H7 (cell line): ENCODE measurements around the gene APAF1. TPM values are rescaled to one million over a fixed set of nuclear protein-coding genes. Genes with fewer than 3 reads are reported as not detected.
"Not testable (repeated sequence)": the region's sequence is repeated elsewhere in the genome, so short reads cannot be mapped to it uniquely, and the experiment has no call there.

Experiments used
- DNase-seq: peaks from one replicate; pipeline ENCODE4 v3.0.0; 2012
- H3K27me3 ChIP-seq: 2 replicates; pipeline ENCODE4 v1.6.0; 2011; ENCODE audit warnings: mild to moderate bottlenecking, low read length; ENCODE audit not compliant: control insufficient read depth, insufficient read depth
- H3K36me3 ChIP-seq: replicated peaks from 2 replicates; pipeline ENCODE4 v1.5.1; 2011; ENCODE audit warnings: low read length; ENCODE audit not compliant: control insufficient read depth, insufficient read depth
- H3K4me3 ChIP-seq: 2 replicates; pipeline ENCODE4 v1.5.1; 2011; ENCODE audit warnings: low read depth, mild to moderate bottlenecking, control low read depth, low read length, moderate library complexity; ENCODE audit not compliant: insufficient read depth
- total RNA-seq: library from RNA; depleted of rRNA; stranded (reverse); fragments of >200 nt; shearing (Covaris generic); gene quantifications from 2 replicates; pipeline ENCODE4 v1.2.3, GENCODE V29; 2014; rRNA removed

Gene APAF1
- 15.5 and 18.3 TPM in 2 replicates for total RNA-seq

DNA sequence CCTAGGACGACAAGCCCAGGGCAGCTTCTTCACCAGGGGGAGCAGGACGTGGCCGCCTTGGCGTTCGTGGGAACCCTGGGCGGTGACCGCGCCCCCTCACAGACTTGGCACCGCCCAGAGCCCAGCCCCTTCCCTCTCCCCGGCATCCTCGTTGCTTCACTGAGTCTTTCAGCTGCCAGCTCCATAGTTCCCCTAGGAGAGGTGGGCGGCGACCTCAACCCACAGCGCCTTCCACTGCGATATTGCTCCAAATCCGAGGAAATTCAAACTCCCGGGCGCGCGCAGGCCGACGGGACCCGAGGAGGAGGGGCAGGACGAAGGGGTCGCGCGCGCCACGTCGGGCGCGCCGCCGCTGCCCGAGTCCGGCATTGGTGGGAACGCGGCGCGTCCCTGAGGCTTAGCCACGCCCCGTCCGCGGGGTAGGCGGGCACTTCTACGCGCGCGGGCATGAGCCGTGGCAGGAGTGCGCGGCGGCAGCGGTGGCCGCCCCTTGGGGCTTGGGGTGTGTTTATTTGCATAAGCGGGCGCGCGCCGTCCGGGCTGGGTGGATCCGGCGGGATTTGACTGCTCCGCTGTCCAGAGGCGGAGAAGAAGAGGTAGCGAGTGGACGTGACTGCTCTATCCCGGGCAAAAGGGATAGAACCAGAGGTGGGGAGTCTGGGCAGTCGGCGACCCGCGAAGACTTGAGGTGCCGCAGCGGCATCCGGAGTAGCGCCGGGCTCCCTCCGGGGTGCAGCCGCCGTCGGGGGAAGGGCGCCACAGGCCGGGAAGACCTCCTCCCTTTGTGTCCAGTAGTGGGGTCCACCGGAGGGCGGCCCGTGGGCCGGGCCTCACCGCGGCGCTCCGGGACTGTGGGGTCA is at the start of gene APAF1, which contains the start of gene IKBIP:
TSS of gene APAF1 (plus strand) at position 579 of the 860 bp plus-strand sequence. CDS start 3,070 bp downstream, outside the sequence.
TSS of gene IKBIP (minus strand) at position 77 of the 860 bp plus-strand sequence. CDS start 87 bp downstream, outside the sequence.
- H3K27me3 ChIP-seq, result no peaks in the 10 kb centered on the region
- peaks cover 4% of the 10 kb centered on the region for H3K36me3 ChIP-seq
- peak within 1 kb of the TSS; percentile 96 for H3K4me3 ChIP-seq
- peak; percentile 97 for DNase-seq

GRCh38 chr12:98597313-98597712 is 47.8 kb upstream of the APAF1 start:
- not testable (repeated sequence) for DNase-seq, H3K4me3 ChIP-seq, H3K27me3 ChIP-seq
- peaks cover 32% of the 10 kb centered on the region for H3K36me3 ChIP-seq

DNA sequence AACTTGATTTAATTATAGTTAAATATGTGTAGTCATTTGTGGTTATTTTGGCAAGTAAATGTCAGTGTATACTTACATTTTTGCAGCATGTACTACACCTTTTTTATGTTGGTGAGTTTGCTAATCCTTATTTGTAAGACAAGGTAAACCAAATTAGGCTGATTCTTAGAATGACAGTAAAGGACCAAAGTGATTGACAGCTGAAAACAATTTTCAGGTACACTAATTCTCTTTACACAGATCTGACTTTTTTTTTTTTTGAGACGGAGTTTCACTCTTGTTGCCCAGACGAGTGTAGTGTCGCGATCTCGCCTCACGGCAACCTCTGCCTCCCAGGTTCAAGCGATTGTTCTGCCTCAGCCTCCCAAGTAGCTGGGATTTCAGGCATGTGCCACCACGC is 43.2 kb upstream of the APAF1 start:
- H3K27me3 ChIP-seq, result no peaks in the 10 kb centered on the region
- DNase-seq, result no peak
- peaks cover 29% of the 10 kb centered on the region for H3K36me3 ChIP-seq
- H3K4me3 ChIP-seq, result no peak overlapping the region

DNA sequence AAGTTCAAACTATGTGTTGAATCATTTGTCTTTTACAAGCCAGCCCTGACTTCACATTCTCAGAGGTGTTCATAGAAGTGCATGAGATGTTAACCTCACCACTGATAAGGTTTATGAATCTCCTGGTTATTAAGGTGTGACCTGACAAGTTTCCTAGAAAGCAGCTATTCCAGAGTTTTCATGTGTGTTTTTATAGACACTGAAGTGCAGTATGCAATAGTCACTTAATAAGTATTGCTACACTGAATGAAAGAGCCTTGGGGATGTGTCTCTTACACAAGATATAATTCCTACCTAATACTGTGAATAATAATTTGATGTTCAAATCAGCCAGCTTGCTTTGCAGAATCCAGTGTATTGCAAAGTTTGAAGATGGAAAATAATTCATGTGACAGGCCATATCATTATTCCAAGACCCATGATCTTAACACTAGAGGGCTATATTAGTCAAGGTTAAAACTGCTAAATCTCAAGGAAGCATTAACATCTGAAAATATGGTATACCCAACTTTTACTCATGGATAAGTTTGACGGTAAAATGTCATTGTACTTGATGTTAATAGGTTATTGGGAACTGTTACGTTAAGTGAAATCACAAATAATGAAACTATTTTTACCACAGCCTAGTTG is 38.6 kb upstream of the APAF1 start:
- Histone ChIP-seq H3K36me3 (peaks cover 4% of the 10 kb centered on the region), H3K27me3 (no peaks in the 10 kb centered on the region), H3K4me3 (no peak overlapping the region)
- no peak for DNase-seq

DNA sequence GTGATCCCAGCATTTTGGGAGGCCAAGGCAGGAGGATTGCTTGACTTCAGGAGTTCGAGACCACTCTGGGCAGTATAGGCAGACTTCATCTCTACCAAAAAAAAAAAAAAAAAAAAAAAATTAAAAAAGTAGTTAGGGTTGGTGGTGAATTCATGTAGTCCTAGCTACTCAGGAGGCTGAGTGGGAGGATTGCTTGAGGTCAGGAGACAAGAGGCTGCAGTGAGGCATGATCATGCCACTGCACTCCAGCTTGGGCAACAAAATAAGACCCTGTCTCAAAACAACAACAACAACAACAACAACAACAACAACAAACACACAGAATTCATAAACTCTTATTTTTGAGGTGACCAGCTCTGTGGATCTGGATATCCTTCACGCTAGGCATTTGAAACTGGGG is 34.5 kb upstream of the APAF1 start:
- no peak overlapping the region for H3K4me3 ChIP-seq
- H3K27me3 ChIP-seq, result no peaks in the 10 kb centered on the region
- no peaks in the 10 kb centered on the region for H3K36me3 ChIP-seq
- DNase-seq, result no peak

- Histone ChIP-seq H3K36me3 (no peaks in the 10 kb centered on the region), H3K27me3 (no peaks in the 10 kb centered on the region), H3K4me3 (no peak overlapping the region)
- no peak for DNase-seq
These were observed 32.3 kb upstream of the APAF1 start for GRCh38 chr12:98612696-98613334.

- H3K4me3 ChIP-seq, result no peak overlapping the region
- H3K36me3 ChIP-seq, result no peaks in the 10 kb centered on the region
- no peaks in the 10 kb centered on the region for H3K27me3 ChIP-seq
These were observed 26.1 kb upstream of the APAF1 start for GRCh38 chr12:98618952-98619351.

GRCh38 chr12:98635657-98636323 is 9.3 kb upstream of the APAF1 start:
- H3K4me3 ChIP-seq, result no peak overlapping the region
- no peak for DNase-seq
- H3K27me3 ChIP-seq, result no peaks in the 10 kb centered on the region
- no peaks in the 10 kb centered on the region; the same call in none of the 2 replicates for H3K36me3 ChIP-seq

More at GRCh38 chr12:98618952-98619351, 26.1 kb upstream of the APAF1 start:
- DNase-seq, result no peak

DNA sequence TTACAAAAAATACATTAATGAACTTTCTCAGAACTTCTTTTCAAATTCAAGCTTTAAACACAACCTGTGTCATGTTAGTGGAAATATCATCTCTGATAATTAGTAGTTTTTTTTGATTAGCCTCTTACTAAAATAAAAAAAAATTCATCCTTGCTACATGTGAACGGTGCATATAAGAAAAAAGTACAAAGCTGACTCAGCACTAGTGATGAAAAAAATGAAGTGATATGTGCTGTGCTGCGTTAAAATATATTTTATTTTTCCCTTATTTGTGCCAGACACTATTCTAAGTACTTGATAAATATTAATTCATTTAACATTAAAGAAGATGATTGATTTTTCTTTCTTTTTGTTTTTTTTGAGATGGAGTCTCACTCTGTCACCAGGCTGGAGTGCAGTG is 8.0 kb upstream of the APAF1 start:
- no peaks in the 10 kb centered on the region; the same call in 1 of the 2 replicates for H3K36me3 ChIP-seq
- H3K27me3 ChIP-seq, result no peaks in the 10 kb centered on the region
- no peak for DNase-seq
- H3K4me3 ChIP-seq, result no peak overlapping the region

DNA sequence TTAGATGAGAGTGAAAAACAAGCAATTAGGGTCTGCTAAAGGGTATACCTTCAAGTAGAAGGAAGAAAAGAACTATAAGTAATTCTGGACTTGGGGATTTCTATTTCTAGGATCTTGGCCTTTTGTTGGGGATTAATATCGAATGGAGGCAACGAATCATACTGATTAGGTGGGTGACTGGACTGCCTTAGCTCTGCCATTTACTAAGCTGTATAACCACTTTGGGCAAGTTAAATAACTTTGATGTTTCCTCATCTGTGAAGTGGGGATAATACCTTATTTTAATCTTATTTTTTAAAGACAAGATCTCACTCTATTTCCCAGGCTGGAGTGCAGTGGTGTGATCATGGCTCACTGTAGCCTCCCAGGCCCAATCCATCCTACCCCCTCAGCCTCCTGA is 7.1 kb upstream of the APAF1 start:
- DNase-seq, result no peak
- H3K4me3 ChIP-seq, result no peak overlapping the region
- H3K27me3 ChIP-seq, result no peaks in the 10 kb centered on the region
- H3K36me3 ChIP-seq, result no peaks in the 10 kb centered on the region

- no peak for DNase-seq
- no peaks in the 10 kb centered on the region for H3K36me3 ChIP-seq
- H3K27me3 ChIP-seq, result no peaks in the 10 kb centered on the region
- H3K4me3 ChIP-seq, result no peak overlapping the region
These were observed 5.6 kb upstream of the APAF1 start for GRCh38 chr12:98639491-98639890.

DNA sequence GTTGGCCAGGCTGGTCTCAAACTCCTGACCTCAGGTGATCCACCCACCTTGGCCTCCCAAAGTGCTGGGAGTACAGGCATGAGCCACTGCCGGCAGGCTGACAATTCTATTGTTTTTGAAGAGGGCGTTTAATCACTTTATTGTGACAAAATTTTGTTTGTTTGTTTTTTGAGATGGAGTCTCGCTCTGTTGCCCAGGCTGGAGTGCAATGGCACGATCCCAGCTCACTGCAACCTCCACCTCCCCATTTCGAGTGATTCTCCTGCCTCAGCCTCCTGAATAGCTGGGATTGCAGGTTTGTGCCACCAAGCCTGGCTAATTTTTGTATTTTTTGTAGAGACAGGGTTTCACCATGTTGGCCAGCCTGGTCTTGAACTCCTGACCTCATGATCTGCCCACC is 2.3 kb upstream of the APAF1 start:
- not testable (repeated sequence) for DNase-seq, H3K27me3 ChIP-seq, H3K36me3 ChIP-seq, H3K4me3 ChIP-seq

- no peak for DNase-seq
- Histone ChIP-seq H3K27me3 (no peaks in the 10 kb centered on the region), H3K4me3 (peak overlapping the region; percentile 96), H3K36me3 (0 out of 2 replicates have a peak, but pooled peaks cover under 1% of the 10 kb centered on the region)
These were observed 718 bp upstream of the APAF1 start for GRCh38 chr12:98644433-98644711.

DNA sequence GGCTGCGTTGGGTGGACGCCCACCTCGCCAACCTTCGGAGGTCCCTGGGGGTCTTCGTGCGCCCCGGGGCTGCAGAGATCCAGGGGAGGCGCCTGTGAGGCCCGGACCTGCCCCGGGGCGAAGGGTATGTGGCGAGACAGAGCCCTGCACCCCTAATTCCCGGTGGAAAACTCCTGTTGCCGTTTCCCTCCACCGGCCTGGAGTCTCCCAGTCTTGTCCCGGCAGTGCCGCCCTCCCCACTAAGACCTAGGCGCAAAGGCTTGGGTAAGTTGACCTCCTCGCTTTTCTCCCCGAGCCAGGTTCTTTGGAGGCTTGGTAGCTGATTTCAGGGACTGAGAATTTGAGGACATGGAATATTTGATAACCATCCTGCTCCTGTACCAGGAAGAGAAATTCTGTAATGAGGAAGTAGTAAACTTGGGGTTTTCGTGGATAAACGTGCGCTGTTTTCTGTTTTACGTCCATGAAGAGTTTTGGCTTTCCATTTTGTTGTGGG is 530 bp downstream of the APAF1 start:
- DNase-seq, result peak; percentile 61
- H3K36me3 ChIP-seq, result peaks cover 4% of the 10 kb centered on the region
- no peaks in the 10 kb centered on the region for H3K27me3 ChIP-seq
- peak overlapping the region; percentile 96 for H3K4me3 ChIP-seq
